IPS DF 4.7 (cell line): Measurements from ENCODE around the gene AK8.
A peak's percentile ranks its signal among the peaks of the same experiment; 100 is the strongest.

Experiments used
- DNase-seq: peaks from one replicate; pipeline ENCODE4 v3.0.0-alpha.2; 2013; ENCODE audit warnings: low spot score; ENCODE audit errors: extremely low read depth

Gene AK8

GRCh38 chr9:132800038-132800648, 77.9 kb downstream of the AK8 start:
- DNase-seq, result peak; percentile 66

DNA sequence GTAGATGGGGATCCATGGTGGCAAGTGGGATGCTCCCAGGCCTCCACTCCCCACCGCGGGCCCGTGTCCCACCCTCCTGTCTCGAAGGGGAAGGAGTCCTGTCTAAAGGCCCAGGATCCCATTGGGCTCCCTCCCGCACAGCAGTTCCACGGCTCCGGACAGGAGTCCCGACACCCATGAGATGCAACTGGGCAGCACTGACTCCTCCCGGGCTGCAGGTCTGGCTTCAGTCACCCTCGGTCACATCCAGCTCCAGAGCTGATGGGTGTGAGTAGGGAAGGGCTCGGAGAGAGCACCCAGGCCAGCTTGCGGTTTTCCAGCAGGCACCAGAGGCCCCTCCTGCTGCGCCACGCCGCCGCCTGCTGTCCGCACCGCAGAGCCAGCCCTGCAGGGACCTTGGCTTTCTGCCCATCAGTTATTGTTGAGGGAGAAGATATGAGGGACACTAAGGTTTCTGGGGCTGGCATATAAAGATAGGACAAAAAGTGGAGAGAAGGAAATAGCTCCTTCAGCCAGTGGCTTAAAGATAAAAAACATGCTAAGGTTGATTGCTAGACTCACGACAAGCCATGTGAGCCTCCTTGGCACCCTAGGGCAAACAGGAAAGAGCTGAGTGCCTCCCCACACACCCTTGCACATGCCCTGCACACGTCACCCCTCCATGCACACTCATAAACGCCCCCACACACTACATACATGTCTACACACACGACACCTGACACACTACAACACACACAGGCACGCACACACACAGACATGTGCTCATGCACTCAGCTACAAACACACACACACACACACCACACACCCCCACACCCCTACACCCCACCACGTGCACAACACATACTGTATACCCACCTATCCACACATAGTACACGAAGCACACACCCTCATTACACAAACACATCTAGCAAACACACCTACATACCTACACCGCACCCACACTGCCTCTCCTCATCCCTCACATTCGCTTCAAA, 79.0 kb downstream of the AK8 start:
- DNase-seq, result no peak

- no peak for DNase-seq
These were observed 80.0 kb downstream of the AK8 start for GRCh38 chr9:132797861-132798659.

DNA sequence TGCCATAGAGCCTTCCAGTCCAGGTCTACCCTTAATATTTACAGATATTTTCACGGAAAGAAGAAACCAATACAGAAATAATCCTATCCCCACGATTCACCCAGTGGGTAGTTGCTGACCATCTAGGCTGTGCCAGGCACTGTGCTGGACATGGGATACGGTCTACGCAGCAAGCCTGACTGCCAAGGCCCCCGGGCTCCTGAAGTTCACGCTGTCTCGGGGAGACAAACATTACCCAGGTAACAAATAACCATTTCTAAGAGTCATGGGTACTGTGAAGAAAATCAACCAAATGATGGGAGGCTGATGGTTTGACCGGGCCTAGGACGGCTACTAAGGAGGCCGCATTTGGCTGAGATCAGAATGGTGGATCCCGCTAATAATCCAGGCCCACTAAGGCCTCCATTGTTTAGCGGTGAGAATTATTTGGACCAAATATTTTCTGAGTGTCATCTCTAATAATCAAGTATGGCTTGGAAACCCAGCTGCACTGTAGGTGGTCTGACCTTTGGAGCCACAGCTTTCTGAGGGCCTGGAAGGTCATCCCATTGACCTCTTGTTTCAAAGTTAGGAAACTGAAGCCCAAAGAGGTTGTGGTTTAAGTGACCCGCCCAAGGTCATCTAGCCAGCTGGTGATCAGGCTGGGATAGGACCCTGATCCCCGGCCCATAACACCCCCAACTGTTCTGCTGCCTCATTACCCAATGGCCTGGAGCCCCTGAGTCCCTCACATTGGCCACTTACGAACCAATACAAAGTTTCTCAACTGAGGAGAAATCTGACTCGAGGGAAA, 82.4 kb downstream of the AK8 start:
- no peak for DNase-seq

DNA sequence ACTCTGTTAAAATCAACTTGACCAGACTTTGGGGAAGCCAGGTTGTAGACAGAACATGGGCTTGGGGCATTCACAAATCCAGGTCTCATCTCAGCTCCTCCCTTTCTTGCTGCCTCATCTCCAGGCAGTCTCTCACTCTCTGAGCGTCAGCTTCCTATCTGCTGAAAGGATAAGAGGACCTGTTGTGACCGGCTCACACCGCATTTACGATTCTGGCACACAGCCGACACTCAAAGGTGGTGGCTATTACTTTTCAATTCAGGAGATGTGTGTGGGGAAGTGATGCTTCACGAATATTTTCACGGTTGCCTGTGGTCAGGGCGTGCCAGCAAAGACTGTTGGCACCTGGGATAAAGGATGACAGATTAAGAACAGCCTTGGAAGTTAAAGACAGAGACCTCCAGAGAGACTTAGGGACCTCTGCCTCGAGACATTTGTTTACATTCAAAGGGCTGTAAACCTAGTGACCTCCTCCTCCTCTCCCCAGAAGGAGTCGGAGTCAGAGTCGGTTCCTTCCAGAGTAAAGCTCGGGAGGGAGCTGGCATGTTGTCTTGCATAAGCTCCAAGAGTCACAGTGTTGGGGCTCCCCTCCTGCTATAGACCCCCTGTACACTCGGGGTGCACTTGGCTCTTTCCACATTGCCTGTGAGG, 83.2 kb downstream of the AK8 start:
- no peak for DNase-seq

DNA sequence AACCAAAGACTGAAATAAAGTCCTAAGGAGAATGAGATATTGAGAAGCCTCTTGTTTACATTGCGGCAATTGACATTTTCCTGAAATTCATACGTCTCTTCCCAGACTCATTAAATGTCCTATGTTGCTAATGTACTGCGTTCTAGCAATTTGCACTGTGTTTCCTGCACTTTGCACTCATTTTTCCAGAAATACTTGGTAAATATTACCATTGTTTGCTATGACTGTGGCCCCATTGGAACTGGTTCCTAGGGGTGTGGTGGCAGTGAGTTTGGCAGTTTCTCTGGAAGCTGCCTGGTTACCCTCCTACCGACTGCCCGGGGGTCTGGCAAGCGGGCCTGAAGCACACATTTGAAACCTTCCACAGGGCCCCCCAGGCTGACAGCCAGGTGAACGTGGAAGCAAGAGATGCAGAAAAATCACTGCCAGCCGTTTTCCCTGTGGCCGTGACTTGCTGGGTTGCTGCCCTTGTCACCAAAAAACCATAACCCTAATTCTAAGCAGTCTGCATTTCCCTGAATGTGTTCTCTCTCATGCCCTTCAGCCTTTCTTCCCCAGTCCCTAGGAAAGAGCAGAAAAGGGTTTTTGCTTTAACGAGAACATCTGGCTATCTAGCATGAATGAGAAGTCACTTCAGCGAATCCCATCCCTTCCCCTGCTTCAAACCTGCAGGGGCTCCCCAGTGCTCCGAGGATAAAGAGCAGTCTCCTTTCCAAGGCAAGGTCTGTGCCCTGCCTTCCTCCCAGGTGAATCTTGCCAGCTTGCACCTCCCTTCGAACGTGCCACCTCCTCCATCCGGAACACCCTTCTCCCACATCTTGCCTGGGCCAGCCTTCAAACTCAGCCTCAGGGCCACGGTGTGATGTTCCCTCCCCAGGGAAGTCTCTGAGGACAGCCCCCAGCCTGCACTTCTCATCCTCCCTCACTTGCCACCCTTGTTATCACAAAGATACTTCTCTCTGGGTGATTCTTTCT, 84.2 kb downstream of the AK8 start:
- no peak for DNase-seq

DNA sequence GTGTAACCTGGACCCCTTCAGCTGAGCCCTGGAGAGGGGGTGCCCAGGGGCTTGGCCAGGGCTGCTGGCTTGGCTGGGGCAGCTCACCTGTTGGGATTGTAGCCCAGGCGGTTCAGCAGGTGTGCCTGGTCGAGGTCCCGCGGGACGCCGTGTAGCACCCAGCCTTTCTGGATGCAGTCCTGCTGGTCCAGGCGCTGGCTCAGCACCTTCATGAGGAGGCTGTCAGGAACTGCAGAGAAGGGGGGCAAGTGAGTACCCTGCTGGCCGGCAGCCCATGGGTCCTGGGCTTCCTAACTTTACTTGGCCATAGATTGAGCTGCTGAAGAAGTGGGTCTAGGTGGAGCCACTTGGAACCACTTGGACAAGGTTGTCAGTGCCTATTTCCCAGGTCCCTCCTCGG, 85.5 kb downstream of the AK8 start:
- DNase-seq, result no peak

- no peak for DNase-seq
These were observed 86.3 kb downstream of the AK8 start for GRCh38 chr9:132791699-132792240.

GRCh38 chr9:132789719-132790118, 88.4 kb downstream of the AK8 start:
- no peak for DNase-seq

- DNase-seq, result no peak
These were observed 89.7 kb downstream of the AK8 start for GRCh38 chr9:132788378-132788777.

- DNase-seq, result no peak
These were observed 90.3 kb downstream of the AK8 start for GRCh38 chr9:132787748-132788159.

- DNase-seq, result no peak
These were observed 93.7 kb downstream of the AK8 start for GRCh38 chr9:132784286-132784830.

DNA sequence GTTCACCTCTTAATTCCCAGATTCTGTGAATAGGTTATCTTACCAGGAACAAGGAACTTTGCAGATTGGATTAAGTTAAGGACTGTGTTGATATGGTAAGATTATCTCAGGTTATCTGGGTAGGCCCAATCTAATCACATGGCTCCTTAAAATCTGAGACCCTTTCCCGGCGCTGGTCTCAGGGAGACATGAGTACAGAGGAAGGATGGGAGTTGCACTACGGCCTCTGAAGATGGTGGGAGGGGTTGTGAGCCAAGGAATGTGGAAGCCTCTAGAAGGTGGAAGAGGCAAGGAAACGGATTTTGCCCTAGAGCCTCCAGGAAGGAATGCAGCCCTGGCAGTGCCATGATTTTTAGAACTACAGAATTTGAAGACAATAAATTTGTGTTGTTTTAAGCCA, 95.1 kb downstream of the AK8 start:
- no peak for DNase-seq

DNA sequence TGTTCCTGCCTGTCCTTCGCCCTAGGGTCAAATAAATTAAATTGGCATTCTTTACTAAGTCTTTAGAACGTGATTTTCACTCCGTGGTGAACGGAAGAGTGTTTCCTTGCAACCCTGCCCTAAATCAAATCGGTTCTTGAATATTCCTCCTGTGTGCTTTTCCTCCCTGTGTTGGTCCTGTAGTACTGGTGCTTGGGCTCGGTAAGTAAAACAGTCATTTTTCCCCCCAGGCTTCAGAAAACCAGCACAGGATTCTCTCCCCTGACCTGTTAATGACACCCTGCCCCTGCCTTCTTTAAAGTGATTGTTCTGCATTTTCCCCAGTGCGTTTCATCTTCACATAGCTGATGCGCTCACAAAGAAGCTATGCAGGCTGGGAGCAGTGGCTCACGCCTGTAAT, 96.0 kb downstream of the AK8 start:
- DNase-seq, result no peak

- DNase-seq, result no peak
These were observed 97.7 kb downstream of the AK8 start for GRCh38 chr9:132780230-132781007.

DNA sequence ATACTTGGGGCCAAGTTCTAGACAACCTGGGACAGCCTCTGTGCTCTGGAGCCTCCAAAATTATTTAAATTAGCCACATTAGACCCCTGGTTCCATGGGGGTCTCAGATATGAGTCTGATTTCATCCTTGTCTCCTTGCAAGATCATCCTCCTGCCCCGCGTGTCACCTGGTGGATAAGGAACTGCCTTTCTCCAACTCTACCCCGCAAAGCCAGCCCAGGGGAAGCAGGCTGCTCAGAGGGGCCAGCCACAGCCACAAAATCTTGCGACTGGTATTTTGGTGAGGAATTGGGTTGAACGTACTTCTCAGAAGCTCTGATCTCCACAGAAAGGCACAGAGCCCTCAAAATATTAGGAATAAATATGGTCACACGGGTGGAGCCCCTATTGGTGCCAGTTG, 101.2 kb downstream of the AK8 start:
- no peak for DNase-seq

DNA sequence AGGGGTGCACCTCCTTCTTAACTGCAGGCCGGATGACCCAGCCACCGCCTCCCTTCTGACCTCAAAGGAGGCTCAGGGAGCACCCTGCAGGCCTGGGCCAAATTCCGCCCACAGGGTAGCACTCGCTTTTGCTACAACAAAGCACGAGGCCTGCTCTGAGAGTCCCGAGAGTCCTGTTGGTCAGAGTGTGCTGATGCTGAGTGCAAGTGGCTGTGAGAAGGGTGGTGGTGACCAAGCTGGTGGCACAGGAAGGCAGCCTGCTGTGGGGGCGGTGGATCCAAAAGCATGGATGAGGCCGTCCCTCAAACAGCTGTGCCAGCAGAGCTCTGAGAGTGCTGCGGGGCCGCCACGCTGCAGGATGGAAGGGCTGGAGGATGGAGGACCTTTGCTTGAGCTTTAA, 101.8 kb downstream of the AK8 start:
- no peak for DNase-seq

DNA sequence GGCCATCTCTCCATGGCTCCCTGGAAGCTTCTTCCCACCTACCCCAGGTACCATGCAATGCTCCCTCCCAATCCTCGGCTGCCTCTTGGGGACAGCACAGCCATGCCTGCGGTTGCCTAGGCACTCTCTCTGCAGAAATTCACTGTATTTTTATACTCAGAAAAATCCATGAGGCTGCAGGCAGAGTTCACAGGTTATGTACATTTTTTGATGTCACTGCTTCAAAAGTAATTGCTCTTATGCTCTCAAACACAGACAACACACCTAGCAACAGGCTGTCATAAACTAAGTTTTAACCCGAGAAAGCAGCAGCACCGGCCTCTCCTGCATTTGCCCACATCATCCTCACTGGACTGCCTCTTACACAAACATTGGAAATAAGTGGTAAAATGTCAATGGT, 102.4 kb downstream of the AK8 start:
- DNase-seq, result no peak
